Neural progenitor cell (in vitro differentiated cells): ENCODE results near the gene FXYD4.

Source experiments
- EZH2 ChIP-seq: fragments of 200-600 bp; sonication (generic); IDR thresholded peaks from 2 replicates; pipeline ENCODE4 v1.6.1; 2017; ENCODE audit warnings: antibody characterized with exemption, mild to moderate bottlenecking, moderate library complexity
- TF ChIP-seq, protein P1 (sequence below): fragments of 200-600 bp; sonication (generic); IDR thresholded peaks from 2 replicates; pipeline ENCODE4 v1.5.1; 2017; ENCODE audit warnings: antibody characterized with exemption, mild to moderate bottlenecking

DNA sequence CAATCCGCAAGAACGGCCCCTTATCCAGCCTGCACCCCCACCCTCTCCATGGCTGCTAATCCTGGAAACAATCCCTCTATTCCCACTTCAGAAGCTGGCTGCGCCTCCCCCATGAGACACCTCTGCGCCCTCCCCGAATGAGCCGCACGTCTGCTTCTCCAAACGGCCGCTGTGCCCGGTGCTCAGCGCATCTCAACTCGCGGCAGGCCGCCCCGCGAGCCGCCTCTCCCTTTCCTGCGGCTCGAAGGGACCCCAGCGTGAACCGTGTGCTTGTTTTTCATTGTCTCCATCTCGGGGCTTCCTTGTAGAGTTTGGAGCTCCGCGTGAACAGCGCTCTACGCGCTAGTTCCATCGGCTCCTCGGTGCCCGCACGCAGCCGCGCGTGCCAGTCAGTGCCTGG lies 20.8 kb upstream of the FXYD4 start:
- TF ChIP-seq, protein P1, sequence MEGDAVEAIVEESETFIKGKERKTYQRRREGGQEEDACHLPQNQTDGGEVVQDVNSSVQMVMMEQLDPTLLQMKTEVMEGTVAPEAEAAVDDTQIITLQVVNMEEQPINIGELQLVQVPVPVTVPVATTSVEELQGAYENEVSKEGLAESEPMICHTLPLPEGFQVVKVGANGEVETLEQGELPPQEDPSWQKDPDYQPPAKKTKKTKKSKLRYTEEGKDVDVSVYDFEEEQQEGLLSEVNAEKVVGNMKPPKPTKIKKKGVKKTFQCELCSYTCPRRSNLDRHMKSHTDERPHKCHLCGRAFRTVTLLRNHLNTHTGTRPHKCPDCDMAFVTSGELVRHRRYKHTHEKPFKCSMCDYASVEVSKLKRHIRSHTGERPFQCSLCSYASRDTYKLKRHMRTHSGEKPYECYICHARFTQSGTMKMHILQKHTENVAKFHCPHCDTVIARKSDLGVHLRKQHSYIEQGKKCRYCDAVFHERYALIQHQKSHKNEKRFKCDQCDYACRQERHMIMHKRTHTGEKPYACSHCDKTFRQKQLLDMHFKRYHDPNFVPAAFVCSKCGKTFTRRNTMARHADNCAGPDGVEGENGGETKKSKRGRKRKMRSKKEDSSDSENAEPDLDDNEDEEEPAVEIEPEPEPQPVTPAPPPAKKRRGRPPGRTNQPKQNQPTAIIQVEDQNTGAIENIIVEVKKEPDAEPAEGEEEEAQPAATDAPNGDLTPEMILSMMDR, result no peak
- no peak for TF ChIP-seq EZH2
